Inferior parietal cortex (tissue), 1 donor: ENCODE data around the gene FBXL17.

Source experiments
- DNase-seq: peaks from one replicate; pipeline ENCODE4 v3.0.0-alpha.2; 2016; ENCODE audit errors: extremely low spot score

FBXL17 gene

GRCh38 chr5:107955321-107955720 lies 426.6 kb downstream of the FBXL17 start:
- no peak for DNase-seq

- DNase-seq, result no peak
Observed at GRCh38 chr5:107954254-107954653, 427.6 kb downstream of the FBXL17 start.

GRCh38 chr5:107952450-107952849 lies 429.4 kb downstream of the FBXL17 start:
- no peak for DNase-seq

GRCh38 chr5:107951309-107951708 lies 430.6 kb downstream of the FBXL17 start:
- DNase-seq, result no peak

- no peak for DNase-seq
Observed at GRCh38 chr5:107950776-107951175, 431.1 kb downstream of the FBXL17 start.

- DNase-seq, result no peak
Observed at GRCh38 chr5:107949688-107950341, 432.1 kb downstream of the FBXL17 start.

- no peak for DNase-seq
Observed at GRCh38 chr5:107948377-107948776, 433.5 kb downstream of the FBXL17 start.

- DNase-seq, result no peak
Observed at GRCh38 chr5:107945061-107945460, 436.8 kb downstream of the FBXL17 start.

- DNase-seq, result no peak
Observed at GRCh38 chr5:107943923-107944322, 438.0 kb downstream of the FBXL17 start.

GRCh38 chr5:107941036-107941435 lies 440.9 kb downstream of the FBXL17 start:
- DNase-seq, result no peak

GRCh38 chr5:107937651-107938355 lies 444.1 kb downstream of the FBXL17 start:
- DNase-seq, result no peak

GRCh38 chr5:107937204-107937603 lies 444.7 kb downstream of the FBXL17 start:
- DNase-seq, result no peak

- DNase-seq, result no peak
Observed at GRCh38 chr5:107936515-107936914, 445.4 kb downstream of the FBXL17 start.

GRCh38 chr5:107935645-107936044 lies 446.3 kb downstream of the FBXL17 start:
- no peak for DNase-seq

- no peak for DNase-seq
Observed at GRCh38 chr5:107933326-107933725, 448.6 kb downstream of the FBXL17 start.

- DNase-seq, result no peak
Observed at GRCh38 chr5:107930891-107931290, 451.0 kb downstream of the FBXL17 start.

- DNase-seq, result no peak
Observed at GRCh38 chr5:107930092-107930491, 451.8 kb downstream of the FBXL17 start.

- no peak for DNase-seq
Observed at GRCh38 chr5:107929080-107929479, 452.8 kb downstream of the FBXL17 start.

GRCh38 chr5:107926121-107926520 lies 455.8 kb downstream of the FBXL17 start:
- no peak for DNase-seq

GRCh38 chr5:107925200-107925599 lies 456.7 kb downstream of the FBXL17 start:
- DNase-seq, result no peak

- DNase-seq, result no peak
Observed at GRCh38 chr5:107919969-107920368, 461.9 kb downstream of the FBXL17 start.

GRCh38 chr5:107919361-107919760 lies 462.5 kb downstream of the FBXL17 start:
- no peak for DNase-seq

- DNase-seq, result no peak
Observed at GRCh38 chr5:107917983-107918382, 463.9 kb downstream of the FBXL17 start.
